Measurements from ENCODE around the gene SHISA9.

DNA sequence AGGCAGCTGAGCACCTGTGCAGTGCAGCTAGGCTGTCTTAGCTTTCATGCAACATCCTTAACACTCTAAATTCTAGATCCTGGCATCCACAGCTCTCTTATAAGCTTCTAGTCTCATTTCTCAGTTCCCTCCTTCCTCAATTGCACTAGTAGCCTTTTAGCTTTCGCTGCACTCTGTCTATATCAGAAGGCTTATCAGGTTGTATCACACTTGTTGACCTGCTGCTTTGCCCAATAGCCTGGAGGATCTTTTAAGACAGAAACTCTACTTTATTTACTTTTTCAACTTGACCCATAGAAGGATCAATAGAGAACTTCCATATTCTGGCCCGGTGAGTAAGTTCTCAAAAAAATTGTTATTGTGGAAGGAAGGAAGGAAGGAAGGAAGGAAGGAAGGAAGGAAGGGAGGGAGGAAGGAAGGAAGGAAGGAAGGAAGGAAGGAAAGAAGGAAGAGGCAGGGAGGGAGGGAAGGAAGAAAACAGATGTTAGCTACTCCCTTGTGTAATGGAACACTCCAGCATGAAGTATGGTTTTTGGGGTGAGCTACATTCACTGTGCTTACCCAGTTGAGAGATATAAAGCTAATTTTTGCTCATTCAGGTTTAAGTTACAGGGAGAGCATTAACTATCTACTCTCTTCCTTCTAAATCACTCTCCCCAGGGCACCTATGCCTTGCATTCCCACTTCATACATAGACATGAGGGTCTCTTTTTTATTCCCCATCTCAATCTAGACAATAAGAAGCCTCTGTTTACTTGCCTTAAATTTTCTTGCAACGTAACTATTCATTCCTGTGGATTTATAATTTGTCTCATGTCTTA, 361.1 kb downstream of the SHISA9 start:
- TF ChIP-seq, protein P1, sequence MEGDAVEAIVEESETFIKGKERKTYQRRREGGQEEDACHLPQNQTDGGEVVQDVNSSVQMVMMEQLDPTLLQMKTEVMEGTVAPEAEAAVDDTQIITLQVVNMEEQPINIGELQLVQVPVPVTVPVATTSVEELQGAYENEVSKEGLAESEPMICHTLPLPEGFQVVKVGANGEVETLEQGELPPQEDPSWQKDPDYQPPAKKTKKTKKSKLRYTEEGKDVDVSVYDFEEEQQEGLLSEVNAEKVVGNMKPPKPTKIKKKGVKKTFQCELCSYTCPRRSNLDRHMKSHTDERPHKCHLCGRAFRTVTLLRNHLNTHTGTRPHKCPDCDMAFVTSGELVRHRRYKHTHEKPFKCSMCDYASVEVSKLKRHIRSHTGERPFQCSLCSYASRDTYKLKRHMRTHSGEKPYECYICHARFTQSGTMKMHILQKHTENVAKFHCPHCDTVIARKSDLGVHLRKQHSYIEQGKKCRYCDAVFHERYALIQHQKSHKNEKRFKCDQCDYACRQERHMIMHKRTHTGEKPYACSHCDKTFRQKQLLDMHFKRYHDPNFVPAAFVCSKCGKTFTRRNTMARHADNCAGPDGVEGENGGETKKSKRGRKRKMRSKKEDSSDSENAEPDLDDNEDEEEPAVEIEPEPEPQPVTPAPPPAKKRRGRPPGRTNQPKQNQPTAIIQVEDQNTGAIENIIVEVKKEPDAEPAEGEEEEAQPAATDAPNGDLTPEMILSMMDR (IDR thresholded peaks at IDR 0.05): no peak
- TF ChIP-seq EZH2 (IDR thresholded peaks at IDR 0.05): no peak

Measured in neural progenitor cell (in vitro differentiated cells).